Motor neuron (in vitro differentiated cells): ENCODE data around the gene BBS12. TPM values are rescaled to one million over a fixed set of nuclear protein-coding genes. Genes with fewer than 3 reads are reported as not detected.

Source experiments
- ATAC-seq, 8 experiments: fragments of 200-7000 bp; cut with Tn5 transposase; replicated peaks in 6 of 8; 2 replicates each; pipeline ENCODE4 v1.8.0; 2021; ENCODE audit warnings: mild to moderate bottlenecking in 8 of 8, moderate library complexity in 8 of 8
- H3K27ac ChIP-seq, 2 donors: fragments of 250-450 bp; sonication (Bioruptor Pico); 2 replicates each; pipeline ENCODE4 v1.9.0; 2021; ENCODE audit warnings: antibody characterized with exemption in 2 of 2, mild to moderate bottlenecking in 2 of 2, moderate library complexity in 1 of 2
- H3K4me1 ChIP-seq, 2 donors: fragments of 250-450 bp; sonication (Bioruptor Pico); replicated peaks in 1 of 2; 2 replicates each; pipeline ENCODE4 v1.6.1; 2021; ENCODE audit warnings: antibody characterized with exemption in 2 of 2, mild to moderate bottlenecking in 2 of 2, moderate library complexity in 1 of 2
- H3K4me3 ChIP-seq, 5 donors: fragments of 250-450 bp; sonication (Bioruptor Pico); 2 replicates each; pipeline ENCODE4 v1.9.0; 2021; ENCODE audit warnings: antibody characterized with exemption in 5 of 5, mild to moderate bottlenecking in 5 of 5, moderate library complexity in 4 of 5
- WGBS, 10 experiments: fragments of 450-650 bp; shearing (Covaris generic); methylation state at CpG; one replicate each; pipeline ENCODE4 v1.0.0; 2022; 5-methylcytosine and 5-hydroxymethylcytosine counted together
- in situ Hi-C, 9 experiments: fragments of 400-800 bp; cut with MboI; loops; one replicate each; pipeline ENCODE4 v1.15.0; 2021; ENCODE audit warnings: low sequenced_read_pairs in 9 of 9, low pct_unique_long_range_greater_than_20kb in 2 of 9; ENCODE audit not compliant: unreplicated experiment in 9 of 9
- total RNA-seq, 8 experiments: library from RNA; unstranded; fragments of 300-600 nt; gene quantifications; 2 replicates each; pipeline versions ENCODE4 v1.2.3 to v1.2.4, GENCODE V29; 2022

BBS12 gene
- total RNA-seq = 10 to 100 TPM in 1 of 8 experiments, 1 to 10 TPM in 7; 2.4 to 10.3 (median 4.3) TPM

GRCh38 chr4:122732329-122733026 is at the start of gene BBS12:
Gene BBS12, plus strand, starts transcription at chr4:122732704. Its CDS starts 9,189 bp downstream, at chr4:122741893.
- H3K4me3 ChIP-seq = peak within 1 kb of the TSS; percentile 54 to 71 (median 56)
- ATAC-seq = peak; percentile 94 to 97 (median 96)
- WGBS, 10 experiments = 0 to 1% (median 0%) methylated on average over 1 to 17 of the region's 37 CpGs; no CpG with 5 or more reads in 4 of the 10 experiments
- H3K27ac ChIP-seq = peak within 1 kb of the TSS; percentile 8 to 66
- peaks cover 6 to 9% of the 10 kb centered on the region in 2 donors for H3K4me1 ChIP-seq
- in situ Hi-C loops = no loop called here

GRCh38 chr4:122686691-122687090 is 45.8 kb upstream of the BBS12 start:
- Histone ChIP-seq H3K27ac (no peak overlapping the region), H3K4me3 (no peak overlapping the region), H3K4me1 (peaks cover 5 to 7% of the 10 kb centered on the region in 2 donors)
- in situ Hi-C loops = no loop called here
- ATAC-seq = no peak
- WGBS, 10 experiments = 46 to 100% (median 64%) methylated on average over 1 to 2 of the region's 2 CpGs; no CpG with 5 or more reads in 4 of the 10 experiments

DNA sequence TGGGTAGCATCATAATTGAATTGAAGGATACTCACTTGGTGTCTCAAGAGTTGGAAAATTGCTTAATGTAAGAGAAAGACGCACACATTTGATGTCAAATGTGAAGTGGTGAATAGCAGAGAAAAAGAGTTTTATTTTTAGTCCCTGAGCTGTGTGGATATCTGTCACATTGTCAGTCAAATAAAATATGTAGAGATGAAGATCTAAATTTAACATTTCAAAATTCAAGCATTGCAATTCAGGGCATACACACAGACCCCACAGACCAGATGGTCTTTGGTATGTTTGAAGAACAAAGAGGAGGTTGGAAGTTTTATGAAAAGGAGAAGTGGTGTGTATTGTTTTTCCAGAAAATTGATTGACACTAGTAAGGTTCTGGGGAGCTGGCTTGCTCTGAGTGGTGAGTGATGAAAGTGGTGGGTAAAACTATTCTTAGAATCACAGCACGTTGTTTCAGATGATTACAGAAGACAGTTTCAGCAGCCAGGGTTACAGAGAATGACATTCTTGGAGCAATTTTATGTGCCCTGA is 44.9 kb upstream of the BBS12 start:
- in situ Hi-C loops = no loop called here
- peak overlapping the region in 1 of 2 donors; percentile 20 for H3K27ac ChIP-seq
- H3K4me3 ChIP-seq = no peak overlapping the region
- peak in 2 of 8 experiments; percentile 34 to 58 for ATAC-seq
- H3K4me1 ChIP-seq = peaks cover 5 to 7% of the 10 kb centered on the region in 2 donors
- 0 to 100% (median 41%) methylated on average over 1 to 2 of the region's 2 CpGs; no CpG with 5 or more reads in 2 of the 10 experiments for WGBS, 10 experiments

GRCh38 chr4:122688529-122689140 is 43.9 kb upstream of the BBS12 start:
- 0 to 100% (median 60%) methylated on average over 1 to 8 of the region's 9 CpGs for WGBS, 10 experiments
- H3K27ac ChIP-seq = peak overlapping the region in 1 of 2 donors; percentile 41
- H3K4me3 ChIP-seq = no peak overlapping the region
- peak in 1 of 8 experiments; percentile 27 for ATAC-seq
- in situ Hi-C loops = no loop called here
- peaks cover 5 to 7% of the 10 kb centered on the region in 2 donors for H3K4me1 ChIP-seq

GRCh38 chr4:122689972-122690371 is 42.5 kb upstream of the BBS12 start:
- ATAC-seq = no peak
- Histone ChIP-seq H3K4me1 (peaks cover 5 to 7% of the 10 kb centered on the region in 2 donors), H3K27ac (no peak overlapping the region), H3K4me3 (no peak overlapping the region)
- in situ Hi-C loops = no loop called here

DNA sequence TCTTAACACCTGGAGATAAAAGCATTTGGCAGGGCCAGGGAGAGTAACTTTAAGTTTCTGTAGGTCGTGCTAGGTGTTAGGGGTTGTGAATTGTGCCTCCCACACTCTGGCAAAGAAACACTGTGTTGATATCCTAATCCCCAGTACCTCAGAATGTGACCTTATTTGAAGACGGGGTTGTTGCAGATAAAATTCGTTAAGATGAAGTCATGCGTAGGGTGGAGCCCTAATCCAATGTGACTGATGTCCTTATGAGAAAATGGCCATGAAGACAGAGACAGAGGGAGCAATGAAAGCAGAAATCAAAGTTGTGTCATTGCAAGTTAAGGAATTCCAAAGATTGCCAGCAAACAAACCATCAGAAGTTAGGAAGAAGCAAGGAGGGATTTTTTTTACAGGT is 40.5 kb upstream of the BBS12 start:
- H3K4me1 ChIP-seq = peaks cover 3 to 7% of the 10 kb centered on the region in 2 donors

GRCh38 chr4:122692641-122693520 is 39.6 kb upstream of the BBS12 start:
- in situ Hi-C loops = no loop called here
- Histone ChIP-seq H3K4me1 (peaks cover 0 to 7% of the 10 kb centered on the region in 2 donors), H3K4me3 (no peak overlapping the region), H3K27ac (no peak overlapping the region)
- 18 to 71% (median 62%) methylated on average over 1 to 3 of the region's 3 CpGs; no CpG with 5 or more reads in 2 of the 10 experiments for WGBS, 10 experiments
- no peak for ATAC-seq

More for the DNA sequence above, 40.5 kb upstream of the BBS12 start:
- Histone ChIP-seq H3K4me3 (no peak overlapping the region), H3K27ac (no peak overlapping the region)
- in situ Hi-C loops = no loop called here
- ATAC-seq = no peak
- WGBS, 10 experiments = 58 to 100% (median 82%) methylated on average over 1 to 4 of the region's 4 CpGs

- 33 to 100% (median 56%) methylated on average over 1 to 2 of the region's 2 CpGs; no CpG with 5 or more reads in 1 of the 10 experiments for WGBS, 10 experiments
- H3K27ac ChIP-seq = no peak overlapping the region
- no peak overlapping the region for H3K4me3 ChIP-seq
- in situ Hi-C loops = no loop called here
- ATAC-seq = no peak
- no peaks in the 10 kb centered on the region for H3K4me1 ChIP-seq
Measured at GRCh38 chr4:122695226-122695625, 37.3 kb upstream of the BBS12 start.

- no peak overlapping the region for H3K4me3 ChIP-seq
- no peaks in the 10 kb centered on the region for H3K4me1 ChIP-seq
- H3K27ac ChIP-seq = no peak overlapping the region
- ATAC-seq = peak in 2 of 8 experiments; percentile 82 to 84
- in situ Hi-C loops = no loop called here
- 40 to 100% (median 83%) methylated on average over 1 to 8 of the region's 8 CpGs; no CpG with 5 or more reads in 4 of the 10 experiments for WGBS, 10 experiments
Measured at GRCh38 chr4:122700178-122700725, 32.3 kb upstream of the BBS12 start.

- no peak for ATAC-seq
- Histone ChIP-seq H3K4me3 (no peak overlapping the region), H3K27ac (no peak overlapping the region), H3K4me1 (no peaks in the 10 kb centered on the region)
- 42 to 100% (median 91%) methylated on average over 1 to 5 of the region's 5 CpGs for WGBS, 10 experiments
- in situ Hi-C loops = no loop called here
Measured at GRCh38 chr4:122701061-122701460, 31.4 kb upstream of the BBS12 start.

- in situ Hi-C loops = no loop called here
- no peak overlapping the region for H3K4me3 ChIP-seq
- 71 to 100% (median 80%) methylated on average over 1 of the region's 1 CpG; no CpG with 5 or more reads in 5 of the 10 experiments for WGBS, 10 experiments
- H3K4me1 ChIP-seq = no peaks in the 10 kb centered on the region
- ATAC-seq = no peak
- no peak overlapping the region for H3K27ac ChIP-seq
Measured at GRCh38 chr4:122701965-122702364, 30.5 kb upstream of the BBS12 start.

GRCh38 chr4:122702939-122703338 is 29.6 kb upstream of the BBS12 start:
- no peaks in the 10 kb centered on the region for H3K4me1 ChIP-seq
- no peak overlapping the region for H3K4me3 ChIP-seq
- ATAC-seq = no peak
- WGBS, 10 experiments = 13 to 100% (median 69%) methylated on average over 1 to 3 of the region's 3 CpGs; no CpG with 5 or more reads in 1 of the 10 experiments
- no peak overlapping the region for H3K27ac ChIP-seq
- in situ Hi-C loops = no loop called here
